Gastrocnemius medialis (tissue), 4 donors: ENCODE data around the gene KCNQ5.

Experiments
- POLR2A ChIP-seq, 2 donors: fragments of 450-650 bp; IDR thresholded peaks; one replicate each; pipeline ENCODE4 v1.6.1; 2017; ENCODE audit warnings: antibody characterized with exemption in 2 of 2, mild to moderate bottlenecking in 2 of 2, moderate library complexity in 2 of 2
- TF ChIP-seq, protein P1 (sequence below), 5 experiments: fragments of 450-650 bp in 3 of 5; fragments of 200-600 bp in 2 of 5; sonication (generic) in 2 of 5; IDR thresholded peaks in 4 of 5; conservative IDR thresholded peaks in 1 of 5; 1 replicate in 4 of 5; 2 replicates in 1 of 5; pipeline ENCODE4 v1.5.1; 2016 to 2019; ENCODE audit warnings: antibody characterized with exemption in 5 of 5, mild to moderate bottlenecking in 3 of 5, moderate library complexity in 3 of 5

DNA sequence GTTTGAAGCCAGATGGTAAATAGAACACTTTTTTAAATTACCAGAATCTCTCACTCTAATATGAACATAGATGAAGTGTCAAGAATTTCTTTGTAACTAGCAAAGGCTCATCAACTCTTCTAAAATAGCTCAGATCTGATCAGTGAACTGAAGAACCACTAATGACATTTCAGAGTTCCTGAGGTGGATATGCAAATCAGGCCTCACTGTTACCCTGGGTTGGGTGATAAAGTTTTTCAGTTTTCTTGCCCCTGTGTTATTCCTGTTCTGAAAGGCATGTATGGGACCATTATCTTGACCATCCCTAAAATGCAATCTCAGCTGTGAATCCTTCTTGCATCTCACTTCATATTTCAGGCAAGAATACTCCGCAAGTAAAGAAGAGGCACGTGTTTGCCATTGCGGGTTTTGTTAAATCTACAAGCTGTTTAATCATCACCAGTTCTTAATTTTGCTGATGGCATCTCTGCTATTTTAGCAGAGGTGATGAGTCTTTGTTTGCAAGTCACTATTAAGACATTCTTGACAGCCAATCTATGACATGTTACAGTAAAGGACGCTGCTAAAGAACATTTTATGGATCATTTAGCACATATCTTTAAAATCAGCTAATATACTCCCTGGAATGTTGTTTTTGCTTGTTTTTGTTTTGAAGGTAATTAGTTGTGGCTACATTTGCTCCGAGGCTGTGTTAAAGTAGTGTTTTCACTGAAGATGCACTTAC, 555.5 kb downstream of the KCNQ5 start:
- TF ChIP-seq, protein P1, sequence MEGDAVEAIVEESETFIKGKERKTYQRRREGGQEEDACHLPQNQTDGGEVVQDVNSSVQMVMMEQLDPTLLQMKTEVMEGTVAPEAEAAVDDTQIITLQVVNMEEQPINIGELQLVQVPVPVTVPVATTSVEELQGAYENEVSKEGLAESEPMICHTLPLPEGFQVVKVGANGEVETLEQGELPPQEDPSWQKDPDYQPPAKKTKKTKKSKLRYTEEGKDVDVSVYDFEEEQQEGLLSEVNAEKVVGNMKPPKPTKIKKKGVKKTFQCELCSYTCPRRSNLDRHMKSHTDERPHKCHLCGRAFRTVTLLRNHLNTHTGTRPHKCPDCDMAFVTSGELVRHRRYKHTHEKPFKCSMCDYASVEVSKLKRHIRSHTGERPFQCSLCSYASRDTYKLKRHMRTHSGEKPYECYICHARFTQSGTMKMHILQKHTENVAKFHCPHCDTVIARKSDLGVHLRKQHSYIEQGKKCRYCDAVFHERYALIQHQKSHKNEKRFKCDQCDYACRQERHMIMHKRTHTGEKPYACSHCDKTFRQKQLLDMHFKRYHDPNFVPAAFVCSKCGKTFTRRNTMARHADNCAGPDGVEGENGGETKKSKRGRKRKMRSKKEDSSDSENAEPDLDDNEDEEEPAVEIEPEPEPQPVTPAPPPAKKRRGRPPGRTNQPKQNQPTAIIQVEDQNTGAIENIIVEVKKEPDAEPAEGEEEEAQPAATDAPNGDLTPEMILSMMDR (IDR thresholded peaks at IDR 0.05 in 4 of 5, conservative IDR thresholded peaks at IDR 0.05 in 1 of 5), result no peak
- no peak for TF ChIP-seq POLR2A (IDR thresholded peaks at IDR 0.05)
